ENCODE measurements around the gene TWF2.

The TWF2 gene

DNA sequence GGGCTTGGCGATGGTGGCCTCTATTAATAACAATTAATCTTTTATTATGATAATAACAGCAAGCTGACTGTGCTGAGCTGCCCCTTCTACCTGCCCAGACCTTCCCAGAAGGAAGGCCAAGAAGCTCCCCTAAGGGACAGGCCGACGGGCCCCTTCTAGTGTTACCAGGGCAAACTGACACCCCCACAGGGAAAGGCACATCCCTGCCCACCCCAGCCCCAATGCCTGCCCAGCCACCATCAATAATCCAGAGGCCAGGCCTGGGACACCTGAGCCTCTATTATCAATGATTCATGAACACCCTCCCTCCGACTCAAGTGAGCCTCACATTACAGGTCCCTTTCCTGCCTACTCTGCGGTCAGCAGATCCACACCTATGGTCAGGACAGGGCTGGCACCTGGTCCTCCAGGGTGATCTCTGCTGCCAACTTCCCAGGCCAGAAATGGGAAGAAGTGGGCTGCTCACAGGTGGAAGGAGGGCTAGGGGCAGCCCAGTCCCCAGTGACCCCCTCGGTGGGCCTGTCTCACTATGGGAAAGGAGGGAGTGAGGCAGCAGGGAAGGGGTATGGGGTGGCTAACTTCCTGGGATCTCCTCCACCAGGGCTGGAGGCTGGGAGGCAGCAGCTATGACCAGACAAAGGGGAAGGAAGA is 1.8 kb downstream of the TWF2 start:
- Histone ChIP-seq H3K79me2 (ENCODE audit: low read length) (peaks cover 24% of the 10 kb centered on the region), H3K9me3 (ENCODE audit: insufficient read depth, low read length) (no peaks in the 10 kb centered on the region), H3K4me2 (ENCODE audit: low read length) (no peak overlapping the region), H4K20me1 (ENCODE audit: insufficient read depth, low read length) (no peaks in the 10 kb centered on the region), H3K36me3 (replicated peaks; ENCODE audit: low read depth, low read length) (peaks cover 7% of the 10 kb centered on the region), H3K27me3 (ENCODE audit: low read depth, low read length) (no peaks in the 10 kb centered on the region), H3K4me3 (ENCODE audit: low read length) (no peak overlapping the region), H3K9ac (ENCODE audit: low read length) (no peak overlapping the region), H3K27ac (ENCODE audit: low read length) (no peak overlapping the region), H3K4me1 (ENCODE audit: low read length) (peaks cover 25% of the 10 kb centered on the region), H2AFZ (ENCODE audit: low read depth, low read length) (no peak overlapping the region)
- TF ChIP-seq EZH2phosphoT487 (IDR thresholded peaks at IDR 0.05; ENCODE audit: low read depth), result no peak
- TF ChIP-seq, protein P1, sequence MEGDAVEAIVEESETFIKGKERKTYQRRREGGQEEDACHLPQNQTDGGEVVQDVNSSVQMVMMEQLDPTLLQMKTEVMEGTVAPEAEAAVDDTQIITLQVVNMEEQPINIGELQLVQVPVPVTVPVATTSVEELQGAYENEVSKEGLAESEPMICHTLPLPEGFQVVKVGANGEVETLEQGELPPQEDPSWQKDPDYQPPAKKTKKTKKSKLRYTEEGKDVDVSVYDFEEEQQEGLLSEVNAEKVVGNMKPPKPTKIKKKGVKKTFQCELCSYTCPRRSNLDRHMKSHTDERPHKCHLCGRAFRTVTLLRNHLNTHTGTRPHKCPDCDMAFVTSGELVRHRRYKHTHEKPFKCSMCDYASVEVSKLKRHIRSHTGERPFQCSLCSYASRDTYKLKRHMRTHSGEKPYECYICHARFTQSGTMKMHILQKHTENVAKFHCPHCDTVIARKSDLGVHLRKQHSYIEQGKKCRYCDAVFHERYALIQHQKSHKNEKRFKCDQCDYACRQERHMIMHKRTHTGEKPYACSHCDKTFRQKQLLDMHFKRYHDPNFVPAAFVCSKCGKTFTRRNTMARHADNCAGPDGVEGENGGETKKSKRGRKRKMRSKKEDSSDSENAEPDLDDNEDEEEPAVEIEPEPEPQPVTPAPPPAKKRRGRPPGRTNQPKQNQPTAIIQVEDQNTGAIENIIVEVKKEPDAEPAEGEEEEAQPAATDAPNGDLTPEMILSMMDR (IDR thresholded peaks at IDR 0.05; ENCODE audit: low read depth, low read length), result no peak

DNA sequence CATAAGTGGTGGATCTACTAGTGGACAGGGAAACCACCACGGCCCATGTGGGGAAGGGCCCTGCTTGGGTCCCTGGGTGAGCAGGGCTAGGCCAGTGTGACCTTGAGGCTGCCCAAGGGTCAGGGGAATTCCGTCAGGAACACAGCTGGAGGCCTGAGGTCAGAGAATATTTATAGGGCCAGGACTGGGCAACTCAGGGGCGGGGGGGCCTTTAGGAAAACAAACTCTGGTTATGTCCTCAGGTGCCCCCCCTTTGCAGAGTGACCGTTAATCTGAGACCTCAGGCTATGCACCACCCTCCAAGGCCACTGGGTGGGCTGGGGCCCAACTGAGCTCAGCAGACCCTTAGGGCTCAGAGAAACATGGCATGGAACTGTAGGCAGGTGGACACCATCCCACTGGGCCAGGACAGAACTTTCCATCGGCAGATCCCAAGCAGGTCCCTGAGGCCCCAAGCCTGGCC is 2.5 kb downstream of the TWF2 start:
- H3K9ac ChIP-seq (ENCODE audit: low read length), result no peak overlapping the region
- no peak overlapping the region for H3K4me2 ChIP-seq (ENCODE audit: low read length)
- peaks cover 7% of the 10 kb centered on the region for H3K36me3 ChIP-seq (replicated peaks; ENCODE audit: low read depth, low read length)
- no peak overlapping the region for H3K27ac ChIP-seq (ENCODE audit: low read length)
- H3K4me3 ChIP-seq (ENCODE audit: low read length), result no peak overlapping the region
- no peaks in the 10 kb centered on the region for H3K27me3 ChIP-seq (ENCODE audit: low read depth, low read length)
- H4K20me1 ChIP-seq (ENCODE audit: insufficient read depth, low read length), result no peaks in the 10 kb centered on the region
- H3K79me2 ChIP-seq (ENCODE audit: low read length), result peaks cover 24% of the 10 kb centered on the region
- TF ChIP-seq, protein P1 (IDR thresholded peaks at IDR 0.05; ENCODE audit: low read depth, low read length), result no peak
- TF ChIP-seq EZH2phosphoT487 (IDR thresholded peaks at IDR 0.05; ENCODE audit: low read depth), result no peak
- peaks cover 22% of the 10 kb centered on the region for H3K4me1 ChIP-seq (ENCODE audit: low read length)
- H3K9me3 ChIP-seq (ENCODE audit: insufficient read depth, low read length), result no peaks in the 10 kb centered on the region
- H2AFZ ChIP-seq (ENCODE audit: low read depth, low read length), result no peak overlapping the region

DNA sequence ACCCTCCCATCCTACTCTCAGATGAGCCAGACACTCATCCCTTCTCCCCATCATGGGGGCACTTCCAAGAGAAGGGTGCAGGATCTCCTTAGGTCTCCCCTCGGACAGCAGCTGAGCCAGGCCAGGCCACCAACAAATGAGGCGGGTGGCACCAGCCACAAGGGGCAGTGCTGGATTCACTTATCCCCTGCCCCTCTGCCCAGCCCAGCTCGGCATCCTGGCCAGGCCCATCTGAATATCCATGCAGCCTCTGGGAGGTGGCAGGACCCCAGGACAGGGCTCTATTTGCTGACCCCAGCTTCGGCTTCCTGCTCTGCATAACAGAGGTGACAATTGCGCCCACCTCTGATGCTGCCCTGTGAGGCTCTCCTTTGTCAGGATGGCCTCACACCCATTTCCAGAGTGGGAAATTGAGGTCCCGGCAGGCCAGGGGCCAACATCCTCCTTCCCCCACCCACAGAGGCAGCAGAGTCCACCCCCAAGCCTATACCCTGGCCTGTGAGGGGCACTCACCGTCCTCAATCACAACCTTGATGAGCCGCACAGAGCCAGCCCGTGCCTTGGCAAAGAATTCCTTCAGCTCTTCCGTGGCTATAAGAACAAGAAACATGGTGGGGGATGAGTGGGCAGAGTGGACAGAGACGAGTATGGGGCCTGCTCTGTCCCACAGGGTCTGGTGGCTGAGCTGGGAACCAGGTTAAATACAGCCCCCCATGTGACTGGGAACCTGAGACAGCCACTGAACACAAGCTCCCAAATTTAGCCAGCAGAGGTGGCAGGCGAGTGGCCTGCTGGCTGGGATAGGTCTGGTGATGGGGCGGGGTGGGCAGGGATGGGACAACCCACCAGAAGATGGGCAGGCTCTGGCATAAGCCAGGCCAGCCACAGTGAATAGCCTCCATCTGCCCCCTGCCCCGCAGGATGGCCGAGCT is 4.2 kb downstream of the TWF2 start:
- H2AFZ ChIP-seq (ENCODE audit: low read depth, low read length), result no peak overlapping the region
- H4K20me1 ChIP-seq (ENCODE audit: insufficient read depth, low read length), result no peaks in the 10 kb centered on the region
- no peak overlapping the region for H3K9ac ChIP-seq (ENCODE audit: low read length)
- no peaks in the 10 kb centered on the region for H3K36me3 ChIP-seq (replicated peaks; ENCODE audit: low read depth, low read length)
- peaks cover 9% of the 10 kb centered on the region for H3K4me1 ChIP-seq (ENCODE audit: low read length)
- H3K4me2 ChIP-seq (ENCODE audit: low read length), result no peak overlapping the region
- H3K27me3 ChIP-seq (ENCODE audit: low read depth, low read length), result no peaks in the 10 kb centered on the region
- H3K9me3 ChIP-seq (ENCODE audit: insufficient read depth, low read length), result no peaks in the 10 kb centered on the region
- H3K4me3 ChIP-seq (ENCODE audit: low read length), result no peak overlapping the region
- peaks cover 14% of the 10 kb centered on the region for H3K79me2 ChIP-seq (ENCODE audit: low read length)
- TF ChIP-seq, protein P1 (IDR thresholded peaks at IDR 0.05; ENCODE audit: low read depth, low read length), result peak; percentile 7; the same call in 1 of the 2 replicates
- TF ChIP-seq EZH2phosphoT487 (IDR thresholded peaks at IDR 0.05; ENCODE audit: low read depth), result no peak
- no peak overlapping the region for H3K27ac ChIP-seq (ENCODE audit: low read length)

DNA sequence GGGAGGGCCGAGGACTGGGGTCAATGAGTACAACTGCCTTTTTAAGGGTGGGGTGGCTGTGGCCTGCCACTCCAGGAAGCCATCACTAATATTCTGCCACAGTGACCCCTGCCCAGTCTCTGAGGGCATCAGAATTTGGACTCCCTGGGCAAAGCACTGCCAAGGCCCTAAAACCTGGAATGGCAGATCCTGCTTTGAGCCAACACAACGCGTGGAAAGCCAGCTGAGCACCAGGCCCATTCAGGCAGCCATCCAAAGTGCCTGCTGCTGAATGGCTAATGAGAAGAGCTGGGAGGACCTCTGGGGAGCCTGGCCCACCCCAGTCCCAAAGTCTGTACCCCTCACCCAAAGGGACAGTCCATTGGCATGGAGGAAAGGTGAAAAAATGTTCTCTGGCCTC is 5.0 kb downstream of the TWF2 start:
- Histone ChIP-seq H3K36me3 (replicated peaks; ENCODE audit: low read depth, low read length) (peaks cover 2% of the 10 kb centered on the region), H3K9ac (ENCODE audit: low read length) (no peak overlapping the region), H3K27me3 (ENCODE audit: low read depth, low read length) (no peaks in the 10 kb centered on the region), H3K4me3 (ENCODE audit: low read length) (no peak overlapping the region), H4K20me1 (ENCODE audit: insufficient read depth, low read length) (no peaks in the 10 kb centered on the region), H3K4me2 (ENCODE audit: low read length) (no peak overlapping the region), H2AFZ (ENCODE audit: low read depth, low read length) (no peak overlapping the region), H3K9me3 (ENCODE audit: insufficient read depth, low read length) (no peaks in the 10 kb centered on the region), H3K27ac (ENCODE audit: low read length) (no peak overlapping the region), H3K79me2 (ENCODE audit: low read length) (peaks cover 13% of the 10 kb centered on the region), H3K4me1 (ENCODE audit: low read length) (peaks cover 8% of the 10 kb centered on the region)
- TF ChIP-seq, protein P1 (IDR thresholded peaks at IDR 0.05; ENCODE audit: low read depth, low read length), result no peak
- TF ChIP-seq EZH2phosphoT487 (IDR thresholded peaks at IDR 0.05; ENCODE audit: low read depth), result no peak

Measured in OCI-LY3 (cell line).